Liver (tissue), 3 donors: ENCODE results near the gene TEX2.

Source experiments
- ATF3 ChIP-seq: IDR thresholded peaks from 2 replicates; pipeline ENCODE4 v1.6.1; 2016; ENCODE audit warnings: antibody characterized with exemption
- CTCF ChIP-seq: fragments of 150-350 bp; IDR thresholded peaks from 2 replicates; pipeline ENCODE4 v1.5.1; 2017; ENCODE audit warnings: improper control_type of control experiment, low read depth, low read length; ENCODE audit not compliant: missing input control
- GABPA ChIP-seq, 2 donors: IDR thresholded peaks in 1 of 2; conservative IDR thresholded peaks in 1 of 2; 2 replicates each; pipeline ENCODE4 v1.6.1; 2016; ENCODE audit warnings: antibody characterized with exemption in 2 of 2, mild to moderate bottlenecking in 1 of 2, moderate library complexity in 1 of 2
- JUND ChIP-seq, 2 donors: IDR thresholded peaks; 2 replicates each; pipeline ENCODE4 v1.6.1; 2016; ENCODE audit warnings: antibody characterized with exemption in 2 of 2
- NR2F2 ChIP-seq: IDR thresholded peaks from 2 replicates; pipeline ENCODE4 v1.6.1; 2016; ENCODE audit warnings: antibody characterized with exemption
- REST ChIP-seq: IDR thresholded peaks from 2 replicates; pipeline ENCODE4 v1.6.1; 2016; ENCODE audit warnings: antibody characterized with exemption, mild to moderate bottlenecking
- TAF1 ChIP-seq: conservative IDR thresholded peaks from 2 replicates; pipeline ENCODE4 v1.6.1; 2016; ENCODE audit warnings: antibody characterized with exemption, mild to moderate bottlenecking
- YY1 ChIP-seq: IDR thresholded peaks from 2 replicates; pipeline ENCODE4 v1.6.1; 2016; ENCODE audit warnings: antibody characterized with exemption, mild to moderate bottlenecking
- donor health status: healthy.
- donor health status: healthy.

- TF ChIP-seq JUND (IDR thresholded peaks at IDR 0.05) = no peak
- TF ChIP-seq CTCF = no peak
- TF ChIP-seq ATF3 = no peak
- no peak for TF ChIP-seq YY1
- TF ChIP-seq REST = no peak
- no peak for TF ChIP-seq NR2F2
- TF ChIP-seq GABPA (IDR thresholded peaks at IDR 0.05 in 1 of 2, conservative IDR thresholded peaks at IDR 0.05 in 1 of 2) = no peak
- no peak for TF ChIP-seq TAF1
These were observed 41.4 kb downstream of the TEX2 start for GRCh38 chr17:64221679-64222078.
